GM12878 (cell line): ENCODE data around the gene OR11A1. TPM values are rescaled to one million over a fixed set of nuclear protein-coding genes. Genes with fewer than 3 reads are reported as not detected.

Experiments
- ATAC-seq: fragments of 200-7000 bp; cut with Tn5 transposase; 3 replicates; pipeline ENCODE4 v1.9.1; 2020; ENCODE audit warnings: mild to moderate bottlenecking, moderate library complexity
- BruUV-seq: library from RNA; stranded (reverse); fragments of 400-500 nt; replicated peaks from 2 replicates; lab custom pipeline; 2021; lab: Mats Ljungman, UMichigan
- CTCF ChIA-PET: fragments of 300-600 bp; sonication (Branson Sonifier 250); formaldehyde crosslinking; extraction: SDS; loops from one replicate; lab custom pipeline; 2021; ENCODE audit warnings: inconsistent platforms; lab: Yijun Ruan, JAX
- POLR2A ChIA-PET: fragments of 350-600 bp; formaldehyde crosslinking; extraction: SDS; loops from one replicate; lab custom pipeline; 2021; ENCODE audit warnings: inconsistent platforms; lab: Charles Lee
- RAD21 ChIA-PET: fragments of 300-600 bp; sonication (Branson Sonifier 250); formaldehyde crosslinking; loops from one replicate; lab custom pipeline; 2023; ENCODE audit warnings: antibody characterized with exemption; ENCODE audit not compliant: unreplicated experiment; lab: Charles Lee
- SMC1A ChIA-PET: fragments of 300-600 bp; sonication (Branson Sonifier 250); formaldehyde crosslinking; loops from one replicate; lab custom pipeline; 2023; ENCODE audit not compliant: unreplicated experiment, uncharacterized antibody; lab: Charles Lee
- DNase-seq: peaks from one replicate; pipeline ENCODE4 v3.0.0-alpha.2; 2011; ENCODE audit warnings: low read depth, low spot score
- FAIRE-seq: peaks from 3 replicates; lab custom pipeline; 2011; peaks lifted over from hg19 to GRCh38; lab: Jason Lieb, UNC
- H2AFZ ChIP-seq: 2 replicates; pipeline ENCODE4 v1.6.0; 2011; ENCODE audit warnings: low read depth, low read length, control low read depth; ENCODE audit not compliant: control insufficient read depth
- H3K27ac ChIP-seq: 2 replicates; pipeline ENCODE4 v1.5.1; 2011; ENCODE audit warnings: control low read depth; ENCODE audit not compliant: control insufficient read depth, insufficient read depth
- H3K27me3 ChIP-seq, 2 experiments: replicated peaks in 1 of 2; 2 replicates each; pipeline versions ENCODE4 v1.6.0 to v1.6.1; 2011; ENCODE audit warnings: low read length in 1 of 2; ENCODE audit not compliant: control insufficient read depth in 2 of 2, insufficient read depth in 2 of 2
- H3K36me3 ChIP-seq, 2 experiments: 2 replicates each; pipeline ENCODE4 v1.5.1; 2011; ENCODE audit warnings: low read length in 1 of 2; ENCODE audit not compliant: control insufficient read depth in 2 of 2, insufficient read depth in 2 of 2
- H3K4me1 ChIP-seq: 2 replicates; pipeline ENCODE4 v1.6.1; 2011; ENCODE audit warnings: mild to moderate bottlenecking, low read length, moderate library complexity, mixed read lengths; ENCODE audit not compliant: control insufficient read depth, insufficient read depth
- H3K4me2 ChIP-seq: 2 replicates; pipeline ENCODE4 v1.6.0; 2011; ENCODE audit warnings: control low read depth; ENCODE audit not compliant: control insufficient read depth, insufficient read depth
- H3K4me3 ChIP-seq: fragments of 200-600 bp; sonication (generic); 2 replicates; pipeline ENCODE4 v1.5.1; 2016
- H3K79me2 ChIP-seq: 2 replicates; pipeline ENCODE4 v1.6.0; 2011; ENCODE audit warnings: low read length; ENCODE audit not compliant: control insufficient read depth, insufficient read depth
- H3K9ac ChIP-seq: 2 replicates; pipeline ENCODE4 v1.8.0; 2011; ENCODE audit warnings: low read length, control low read depth, mixed read lengths; ENCODE audit not compliant: control insufficient read depth, insufficient read depth
- H3K9me3 ChIP-seq: replicated peaks from 3 replicates; pipeline ENCODE4 v1.5.1; 2011; ENCODE audit warnings: mild to moderate bottlenecking, low read length; ENCODE audit not compliant: control insufficient read depth, insufficient read depth
- H4K20me1 ChIP-seq: 2 replicates; pipeline ENCODE4 v1.6.0; 2011; ENCODE audit not compliant: control insufficient read depth, insufficient read depth
- CHD1 ChIP-seq: IDR thresholded peaks from 2 replicates; pipeline ENCODE4 v1.6.1; 2012; ENCODE audit warnings: low read depth, low read length, improper control_type of control experiment
- HCFC1 ChIP-seq: fragments of 150-350 bp; IDR thresholded peaks from 2 replicates; pipeline ENCODE4 v1.6.1; 2014; ENCODE audit warnings: low read length
- HDAC6 ChIP-seq: fragments of 200-600 bp; sonication (generic); IDR thresholded peaks from one replicate; pipeline ENCODE4 v1.8.0; 2017; ENCODE audit warnings: antibody characterized with exemption; ENCODE audit not compliant: unreplicated experiment
- KAT2A ChIP-seq: conservative IDR thresholded peaks from 2 replicates; pipeline ENCODE4 v1.6.1; 2011; ENCODE audit warnings: low read depth, low read length; ENCODE audit not compliant: control insufficient read depth
- MTA3 ChIP-seq: IDR thresholded peaks from 2 replicates; pipeline ENCODE4 v1.6.1; 2012; ENCODE audit warnings: low read length, inconsistent platforms, borderline replicate concordance
- MYC ChIP-seq: IDR thresholded peaks from 2 replicates; pipeline ENCODE4 v1.6.1; 2011; ENCODE audit warnings: mild to moderate bottlenecking, low read length, moderate library complexity, inconsistent platforms; ENCODE audit not compliant: insufficient read depth, insufficient replicate concordance, insufficient read length, severe bottlenecking
- PAX8 ChIP-seq: fragments of 450-650 bp; IDR thresholded peaks from 2 replicates; pipeline ENCODE4 v1.6.1; 2017; ENCODE audit warnings: mild to moderate bottlenecking, moderate library complexity
- RUNX3 ChIP-seq: IDR thresholded peaks from 2 replicates; pipeline ENCODE4 v1.6.1; 2012; ENCODE audit warnings: low read length, inconsistent platforms
- SP1 ChIP-seq: IDR thresholded peaks from one replicate; pipeline ENCODE4 v1.6.1; 2011; ENCODE audit warnings: low read depth, low read length
- SPI1 ChIP-seq: IDR thresholded peaks from 2 replicates; pipeline ENCODE4 v1.6.1; 2011; ENCODE audit warnings: low read depth, mild to moderate bottlenecking, low read length, moderate library complexity, borderline replicate concordance; ENCODE audit not compliant: insufficient read depth
- SUPT20H ChIP-seq: IDR thresholded peaks from 2 replicates; pipeline ENCODE4 v1.6.1; 2011; ENCODE audit warnings: low read depth, mild to moderate bottlenecking, low read length, moderate library complexity, borderline replicate concordance; ENCODE audit not compliant: control insufficient read depth
- TCF12 ChIP-seq: IDR thresholded peaks from 2 replicates; pipeline ENCODE4 v1.6.1; 2011; ENCODE audit warnings: low read depth, mild to moderate bottlenecking, low read length
- TCF7 ChIP-seq: IDR thresholded peaks from 2 replicates; pipeline ENCODE4 v1.6.1; 2014; ENCODE audit warnings: antibody characterized with exemption, borderline replicate concordance
- WGBS: methylation state at CpG from one replicate; pipeline ENCODE4 v1.1.6; 2016; ENCODE audit warnings: low lambda C conversion rate; ENCODE audit not compliant: insufficient replicate concordance, insufficient coverage; ENCODE audit errors: missing lambda C conversion rate; 5-methylcytosine and 5-hydroxymethylcytosine counted together
- in situ Hi-C: fragments of 300-500 bp; cut with MboI; formaldehyde crosslinking; loops from 9 replicates; pipeline ENCODE4 v1.14.3; 2018; ENCODE audit warnings: mixed read lengths
- intact Hi-C: fragments of 100-400 bp; cut with micrococcal nuclease; formaldehyde crosslinking; loops from one replicate; pipeline ENCODE4 v1.14.2; 2022; ENCODE audit not compliant: unreplicated experiment
- polyA plus RNA-seq, 11 experiments: library from polyadenylated mRNA; depleted of rRNA in 4 of 11; unstranded in 6 of 11; stranded (reverse) in 5 of 11; fragments of >200 nt; fragmentation: Nextera tagmentation in 4 of 11; fragmentation: Illumina TruSeq in 1 of 11; extraction: Ambion mirVana in 4 of 11; extraction: Trizol in 1 of 11; gene quantifications; 1 replicate in 1 of 11; 2 replicates in 10 of 11; pipeline versions ENCODE4 v1.2.1 to v1.2.3, GENCODE V29; 2011 to 2016; ENCODE audit warnings: inconsistent platforms in 2 of 11, missing spikeins in 2 of 11, low read depth in 1 of 11
- total RNA-seq, 4 experiments: library from RNA; depleted of rRNA in 3 of 4; stranded (reverse); fragments of >200 nt in 3 of 4; fragmentation: Illumina TruSeq in 1 of 4; extraction: Trizol in 1 of 4; gene quantifications; 2 replicates each; pipeline versions ENCODE4 v1.2.1 to v1.2.3, GENCODE V29; 2013 to 2021
- TF ChIP-seq, protein P1 (sequence below): fragments of 450-650 bp; IDR thresholded peaks from 2 replicates; pipeline ENCODE4 v1.6.1; 2017; ENCODE audit warnings: low read depth, mild to moderate bottlenecking, moderate library complexity

The OR11A1 gene
- total and polyA plus RNA-seq, 10 of the 15 experiments (the other 5 are each of a cell fraction or from before 2014, with no cell fraction given) = not detected

DNA sequence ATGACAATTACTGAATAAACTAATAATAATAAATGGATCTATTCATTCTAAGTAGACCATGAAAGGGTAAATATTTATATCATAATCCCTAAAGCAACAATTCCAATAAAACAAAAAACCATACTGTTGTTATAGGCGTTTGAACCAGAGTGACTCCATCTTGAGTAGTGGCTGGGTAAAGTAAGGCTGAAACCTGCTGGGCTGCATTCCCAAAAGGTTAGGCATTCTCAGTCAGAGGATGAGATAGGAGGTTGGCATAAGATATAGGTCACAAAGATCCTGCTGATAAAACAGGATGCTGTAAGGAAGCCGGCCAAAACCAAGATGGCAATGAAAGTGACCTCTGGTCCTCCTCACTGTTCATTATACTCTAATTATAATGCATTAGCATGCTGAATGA, 8.4 kb upstream of the OR11A1 start:
- ATAC-seq (no peak), DNase-seq (no peak), FAIRE-seq (no peak)
- no peaks in the 10 kb centered on the region for H3K4me1 ChIP-seq
- H3K4me2 ChIP-seq = no peak overlapping the region
- H4K20me1 ChIP-seq = no peaks in the 10 kb centered on the region
- ChIA-PET CTCF (no interaction called here), RAD21 (no interaction called here), SMC1A (no interaction called here), POLR2A (no interaction called here)
- H3K4me3 ChIP-seq = no peak overlapping the region
- BruUV-seq = no TSS peak
- H3K9me3 ChIP-seq = no peaks in the 10 kb centered on the region
- H3K9ac ChIP-seq = no peak overlapping the region
- 32% methylated on average over 2 of the region's 2 CpGs for WGBS
- TF ChIP-seq TCF12 (no peak), KAT2A (no peak), TCF7 (no peak), CHD1 (no peak), HDAC6 (no peak), MYC (no peak), HCFC1 (no peak), RUNX3 (no peak), MTA3 (no peak), SP1 (no peak), SUPT20H (no peak), PAX8 (no peak), SPI1 (no peak)
- TF ChIP-seq, protein P1, sequence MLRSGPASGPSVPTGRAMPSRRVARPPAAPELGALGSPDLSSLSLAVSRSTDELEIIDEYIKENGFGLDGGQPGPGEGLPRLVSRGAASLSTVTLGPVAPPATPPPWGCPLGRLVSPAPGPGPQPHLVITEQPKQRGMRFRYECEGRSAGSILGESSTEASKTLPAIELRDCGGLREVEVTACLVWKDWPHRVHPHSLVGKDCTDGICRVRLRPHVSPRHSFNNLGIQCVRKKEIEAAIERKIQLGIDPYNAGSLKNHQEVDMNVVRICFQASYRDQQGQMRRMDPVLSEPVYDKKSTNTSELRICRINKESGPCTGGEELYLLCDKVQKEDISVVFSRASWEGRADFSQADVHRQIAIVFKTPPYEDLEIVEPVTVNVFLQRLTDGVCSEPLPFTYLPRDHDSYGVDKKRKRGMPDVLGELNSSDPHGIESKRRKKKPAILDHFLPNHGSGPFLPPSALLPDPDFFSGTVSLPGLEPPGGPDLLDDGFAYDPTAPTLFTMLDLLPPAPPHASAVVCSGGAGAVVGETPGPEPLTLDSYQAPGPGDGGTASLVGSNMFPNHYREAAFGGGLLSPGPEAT = no peak
- in situ Hi-C loops (no loop called here), intact Hi-C loops (no loop called here)
- no peaks in the 10 kb centered on the region for H3K79me2 ChIP-seq
- no peak overlapping the region for H2AFZ ChIP-seq
- H3K36me3 ChIP-seq = no peaks in the 10 kb centered on the region
- H3K27ac ChIP-seq = no peak overlapping the region
- H3K27me3 ChIP-seq = no peaks in the 10 kb centered on the region
